T-helper 2 cell treated with Interferon-gamma antibody and Interleukin-4, amounts not matched to agents 100 ng/mL and 5 ng/mL, for 36 hours (primary cell): ENCODE measurements around the gene SALL4. TPM values are rescaled to one million over a fixed set of nuclear protein-coding genes. Genes with fewer than 3 reads are reported as not detected.
"Not testable (repeated sequence)": the region's sequence is repeated elsewhere in the genome, so short reads cannot be mapped to it uniquely, and the experiment has no call there.

Experiments
- intact Hi-C: fragments of 100-400 bp; cut with micrococcal nuclease; formaldehyde crosslinking; loops from one replicate; pipeline ENCODE4 v1.15.1; 2023
- total RNA-seq: library from RNA; stranded (reverse); gene quantifications from 2 replicates; pipeline ENCODE4 v1.2.3, GENCODE V29; 2022

Gene SALL4
- total RNA-seq, 1 donor from 2014 or later: 0.09 TPM

DNA sequence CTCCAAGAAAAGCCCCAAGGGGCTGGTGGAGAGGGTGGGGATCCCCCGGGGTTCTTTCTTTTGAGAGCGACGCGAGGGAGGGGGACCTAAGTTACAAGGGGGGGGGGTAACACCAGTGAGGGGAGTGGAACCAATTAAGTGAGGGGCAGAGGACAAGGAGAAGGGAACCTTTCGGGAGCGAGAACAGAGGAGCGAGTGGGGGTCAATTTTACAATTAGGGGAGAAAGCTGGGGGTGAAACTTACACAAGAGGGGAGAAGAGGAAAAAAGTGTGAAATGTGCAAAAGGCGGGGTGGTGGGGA lies 548 bp downstream of the SALL4 start:
- intact Hi-C loops: loop anchor here (2.0 kb wide), 1 partner anchor 281 kb away; no protein-coding TSS in a partner anchor

DNA sequence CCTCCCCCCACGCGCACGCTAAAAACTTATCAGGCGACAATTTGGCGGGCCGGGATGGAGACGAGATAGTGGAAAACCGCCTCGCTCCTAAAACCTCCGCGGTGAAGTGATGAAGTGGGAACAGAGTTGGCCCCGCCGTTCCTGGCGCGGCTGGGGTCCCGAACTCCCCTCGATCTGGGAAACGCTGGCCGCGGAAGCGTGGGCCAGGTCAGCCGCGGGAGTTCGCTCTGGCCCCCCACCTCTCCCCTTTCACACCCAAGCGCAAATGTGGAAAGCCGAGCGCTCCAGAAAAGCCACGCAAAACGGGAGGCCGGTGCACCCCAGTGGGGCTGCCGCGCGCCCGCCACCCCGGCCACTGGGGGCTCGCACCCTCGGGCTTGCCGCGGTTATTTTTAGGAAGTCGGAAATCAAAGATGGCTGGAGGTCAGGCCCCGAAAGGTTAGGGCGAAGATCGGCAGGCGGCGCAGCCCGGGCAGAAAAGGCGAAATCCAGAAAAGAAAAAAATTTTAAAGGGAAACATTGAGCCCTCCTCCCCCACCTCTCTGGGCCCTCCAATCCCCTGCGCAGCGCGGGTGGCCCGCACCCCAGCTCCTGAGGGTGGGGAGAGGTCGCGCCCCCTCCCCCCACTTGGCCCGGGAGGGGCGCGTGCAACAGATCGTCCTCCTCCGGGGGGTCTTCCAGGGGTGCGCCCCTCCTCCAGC lies 1.0 kb downstream of the SALL4 start:
- intact Hi-C loops: loop anchor here (2.0 kb wide), 1 partner anchor 282 kb away; no protein-coding TSS in a partner anchor

DNA sequence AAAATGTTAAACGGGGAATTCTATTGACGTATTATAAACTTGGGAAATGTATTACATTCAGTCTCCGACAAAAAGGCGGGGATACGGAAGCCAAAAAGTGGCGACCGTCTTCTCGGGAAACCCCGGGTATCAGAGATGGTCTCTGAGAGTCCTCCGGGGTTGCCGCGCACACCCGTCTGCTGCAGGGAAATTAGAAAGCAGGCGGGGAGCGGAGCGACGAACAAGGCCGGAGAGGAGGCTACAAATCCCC lies 1.5 kb downstream of the SALL4 start:
- intact Hi-C loops: loop anchor here (2.0 kb wide), 1 partner anchor 282 kb away; no protein-coding TSS in a partner anchor

GRCh38 chr20:51800060-51800871 lies 2.1 kb downstream of the SALL4 start:
- intact Hi-C loops: loop anchor here (2.0 kb wide), 1 partner anchor 283 kb away; no protein-coding TSS in a partner anchor

- intact Hi-C loops: no loop called here
Measured at GRCh38 chr20:51799401-51799860, 2.9 kb downstream of the SALL4 start.

DNA sequence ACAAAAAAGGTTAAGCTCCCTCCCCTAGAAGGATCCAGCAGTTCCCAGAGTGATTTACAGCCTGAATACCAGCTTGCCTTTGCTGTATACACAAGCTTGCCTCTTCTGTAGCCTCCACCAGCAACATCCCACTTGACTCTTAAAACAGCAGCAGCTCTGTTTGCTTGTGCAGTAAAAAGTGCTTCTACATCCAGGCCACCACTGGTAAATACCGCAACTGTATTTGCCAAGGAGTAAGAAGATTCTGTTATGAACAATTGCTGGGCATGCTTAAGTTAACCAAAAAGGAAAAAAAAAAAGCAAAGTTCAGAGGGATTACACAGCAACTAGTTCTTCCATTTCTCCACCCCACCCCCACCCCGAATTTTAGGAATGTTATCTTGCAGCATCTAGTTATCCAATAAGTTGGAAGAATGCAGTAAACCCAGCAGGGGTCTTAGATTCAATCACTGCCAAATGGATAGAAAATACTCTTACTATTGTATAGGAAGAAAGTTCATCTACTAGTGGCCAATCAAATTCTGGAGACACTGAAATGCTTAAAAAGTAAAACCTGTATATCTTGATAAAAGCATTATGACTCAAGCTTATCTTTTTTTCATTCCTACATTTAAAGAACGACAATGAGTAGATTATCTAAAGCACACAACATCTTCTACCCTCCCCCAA lies 4.8 kb downstream of the SALL4 start:
- intact Hi-C loops: no loop called here

DNA sequence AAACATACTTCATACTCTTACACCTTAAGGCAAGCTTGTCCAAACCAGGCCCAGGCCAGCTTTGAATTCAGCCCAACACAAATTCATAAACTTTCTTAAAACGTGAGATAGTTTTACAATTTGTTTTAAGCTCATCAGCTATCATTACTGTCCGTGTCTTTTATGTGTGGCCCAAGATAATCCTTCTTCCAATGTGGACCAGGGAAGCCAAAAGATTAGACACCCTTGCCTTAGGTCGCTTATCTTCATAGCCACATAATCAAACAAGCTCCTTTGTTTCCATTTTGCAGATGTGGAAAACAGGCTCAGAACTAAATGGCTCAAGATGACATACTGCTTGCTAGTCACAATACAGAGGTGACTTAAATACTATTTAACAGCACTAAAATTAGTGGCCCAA lies 6.0 kb downstream of the SALL4 start:
- intact Hi-C loops: no loop called here

DNA sequence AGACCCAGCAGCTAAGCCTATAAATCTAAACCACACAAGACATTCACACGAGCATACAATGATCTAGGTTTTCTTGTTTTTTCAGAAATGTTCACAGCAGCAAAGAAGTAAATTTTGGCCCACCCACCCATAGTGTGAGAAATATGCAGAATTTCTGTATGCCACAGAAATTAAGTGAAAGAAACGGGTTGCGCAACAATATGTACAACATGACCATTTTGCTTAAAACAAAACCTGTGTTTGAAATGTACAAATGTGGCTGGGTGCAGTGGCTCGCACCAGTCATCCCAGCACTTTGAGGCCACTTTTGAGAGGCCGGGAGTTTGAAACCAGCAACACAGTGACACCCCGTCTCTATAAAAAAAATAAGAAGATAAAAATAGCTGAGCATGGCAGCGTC lies 9.4 kb downstream of the SALL4 start:
- intact Hi-C loops: no loop called here

GRCh38 chr20:51791626-51792025 lies 10.7 kb downstream of the SALL4 start:
- intact Hi-C loops: no loop called here

GRCh38 chr20:51790256-51790655 lies 12.1 kb downstream of the SALL4 start:
- intact Hi-C loops: no loop called here

DNA sequence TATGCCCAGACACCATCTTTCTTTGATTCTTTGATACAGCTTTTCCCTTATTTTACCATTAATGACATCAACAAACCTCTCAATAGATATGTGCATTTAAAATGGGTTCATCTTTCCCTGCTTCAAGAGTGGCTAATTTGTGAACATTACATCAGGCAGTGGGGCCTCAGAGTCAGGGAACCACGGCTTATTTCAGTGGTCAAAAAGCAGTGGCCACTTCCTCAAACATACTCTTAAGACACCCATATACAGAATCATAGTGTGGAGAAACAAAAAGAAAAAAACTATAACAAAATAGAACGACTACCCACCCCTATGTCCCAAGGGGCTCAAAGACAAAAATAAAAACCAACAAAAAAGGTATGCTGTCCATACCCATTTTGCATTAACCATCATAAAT lies 12.9 kb downstream of the SALL4 start:
- intact Hi-C loops: no loop called here

DNA sequence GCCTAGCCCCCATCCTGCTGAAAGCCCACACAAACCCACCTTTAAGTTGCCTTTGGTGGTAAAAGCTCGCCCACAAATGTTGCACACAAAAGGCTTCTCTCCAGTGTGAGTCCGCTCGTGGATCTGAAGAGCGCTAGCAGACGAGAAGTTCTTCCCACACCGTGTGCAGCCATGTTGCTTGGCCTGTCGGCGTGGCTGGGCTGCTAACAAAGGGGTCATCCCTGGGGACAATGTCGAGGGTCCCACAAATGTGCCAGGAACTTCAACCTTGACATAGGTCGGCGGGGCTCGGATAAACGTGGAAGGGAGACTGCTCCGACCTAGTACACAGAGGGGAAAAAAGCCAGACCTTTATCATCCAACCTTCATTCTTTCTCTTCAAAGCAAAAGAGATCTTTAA lies 13.5 kb downstream of the SALL4 start:
- intact Hi-C loops: no loop called here

DNA sequence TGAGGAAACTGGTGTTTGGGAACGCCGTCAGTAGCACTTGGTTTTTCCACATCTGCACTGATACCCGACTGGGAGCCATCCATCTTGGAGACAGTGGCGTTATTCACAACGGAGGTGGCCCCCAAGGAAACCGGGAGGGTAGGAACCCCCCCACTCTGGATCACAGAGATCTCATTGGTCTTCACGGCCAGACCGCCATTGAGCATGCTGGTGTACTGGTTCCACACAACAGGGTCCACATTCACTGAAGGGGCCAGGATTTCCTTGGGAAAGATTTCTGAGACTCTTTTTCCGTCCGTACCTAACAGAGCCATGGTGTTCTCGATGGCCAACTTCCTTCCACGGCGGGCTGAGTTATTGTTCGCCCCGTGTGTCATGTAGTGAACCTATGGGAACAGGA lies 18.0 kb downstream of the SALL4 start:
- intact Hi-C loops: no loop called here

DNA sequence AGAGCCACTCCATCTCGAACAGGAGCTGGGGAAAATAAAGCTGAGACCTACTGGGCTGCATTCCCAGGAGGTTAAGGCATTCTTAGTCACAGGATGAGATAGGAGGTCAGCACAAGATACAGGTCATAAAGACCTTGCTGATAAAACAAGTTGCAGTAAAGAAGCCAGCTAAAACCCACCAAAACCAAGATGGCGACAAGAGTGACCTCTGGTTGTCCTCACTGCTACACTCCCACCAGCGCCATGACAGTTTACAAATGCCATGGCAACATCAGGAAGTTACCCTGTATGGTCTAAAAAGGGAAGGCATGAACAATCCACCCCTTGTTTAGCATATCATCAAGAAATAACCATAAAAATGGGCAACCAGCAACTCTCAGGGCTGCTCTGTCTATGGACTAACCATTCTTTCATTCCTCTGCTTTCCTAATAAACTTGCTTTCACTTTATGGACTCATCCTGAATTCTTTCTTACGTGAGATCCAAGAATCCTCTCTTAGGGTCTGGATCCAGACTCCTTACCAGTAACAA lies 24.0 kb downstream of the SALL4 start:
- intact Hi-C loops: not testable (repeated sequence)

DNA sequence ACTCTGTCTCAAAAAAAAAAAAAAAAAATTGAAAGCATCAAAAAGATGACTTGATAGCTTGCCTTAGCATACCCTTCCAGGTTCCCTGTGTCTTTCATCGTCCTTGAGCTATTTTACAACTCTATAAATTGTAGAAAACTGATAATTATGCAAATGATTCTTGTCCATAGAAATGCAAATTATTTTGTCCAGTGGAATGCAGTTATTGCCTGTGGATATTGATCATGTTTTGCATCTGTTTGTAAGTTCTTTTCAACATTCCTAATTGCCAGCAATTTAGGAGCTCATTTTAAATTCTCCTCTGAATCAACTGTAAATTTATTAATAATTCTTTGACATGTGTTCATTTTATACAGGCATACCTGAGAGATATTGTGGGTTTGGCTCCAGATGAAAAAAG lies 27.1 kb downstream of the SALL4 start:
- intact Hi-C loops: no loop called here

DNA sequence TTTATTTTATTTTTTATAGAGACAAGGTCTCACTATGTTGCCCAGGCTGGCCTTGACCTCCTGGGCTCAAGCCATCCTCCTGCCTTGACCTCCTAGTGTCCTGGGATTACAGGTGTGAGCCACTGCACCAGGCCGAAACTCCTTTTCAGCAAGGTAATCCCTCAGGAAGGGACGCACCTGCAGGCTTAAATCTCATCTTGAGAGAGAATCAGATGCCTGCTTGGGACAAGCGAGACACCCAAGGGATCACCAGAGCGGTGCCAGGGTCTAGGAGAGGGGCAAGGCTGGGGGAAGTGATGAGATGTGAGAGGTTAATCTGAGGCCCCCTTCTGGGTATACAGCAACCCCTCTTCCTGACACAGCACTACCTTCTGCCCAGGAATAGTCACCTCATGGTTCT lies 30.1 kb downstream of the SALL4 start:
- intact Hi-C loops: no loop called here

GRCh38 chr20:51769976-51770615 lies 32.2 kb downstream of the SALL4 start:
- intact Hi-C loops: no loop called here

DNA sequence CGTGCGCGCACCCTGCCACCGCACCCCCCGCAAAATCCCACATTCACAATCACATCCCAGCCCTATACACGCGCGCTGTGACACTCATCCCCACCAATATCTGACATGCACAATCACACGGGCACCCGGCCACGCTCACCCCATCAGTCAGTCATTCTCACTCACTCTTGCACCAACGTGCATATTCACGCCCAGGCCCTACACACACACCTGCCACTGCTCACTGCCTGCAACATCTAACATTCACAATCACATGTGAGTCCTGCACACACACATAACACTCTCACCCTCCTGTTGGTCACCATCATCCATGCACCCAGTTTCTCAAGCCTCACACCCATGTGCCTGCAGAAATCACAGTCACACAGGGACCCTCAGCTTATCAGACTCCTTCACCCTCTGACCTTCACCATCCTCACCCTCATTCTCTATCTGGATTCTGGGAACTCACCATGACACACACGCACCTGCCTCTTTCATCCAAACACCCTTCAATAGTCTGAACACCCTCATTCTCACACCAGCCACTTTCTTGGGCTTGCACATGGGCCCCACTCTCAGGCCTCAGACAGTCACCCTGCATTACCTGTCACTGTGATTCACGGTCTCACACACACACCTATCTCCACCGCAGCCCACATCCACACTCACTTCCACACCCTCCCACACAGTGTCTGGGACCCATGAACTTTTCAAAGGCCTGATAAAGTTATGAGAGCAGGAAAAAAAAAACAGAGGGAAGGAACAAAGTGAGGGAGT lies 33.4 kb downstream of the SALL4 start:
- intact Hi-C loops: no loop called here

GRCh38 chr20:51767867-51768758 lies 34.2 kb downstream of the SALL4 start, which contains the start of gene ATP9A:
TSS of gene ATP9A (minus strand) at chr20:51768390. CDS start at chr20:51768369, 21 bp downstream.
- intact Hi-C loops: no loop called here
